Activated CD4-positive, alpha-beta T cell treated with anti-CD3 and anti-CD28 coated beads, Interleukin-2, amount 50 U/mL, for 1 hour (primary cell): ENCODE results near the gene PHACTR1.

ENCODE experiments used
- DNase-seq: peaks from one replicate; pipeline ENCODE4 v3.0.0-alpha.2; 2020

PHACTR1 gene

DNA sequence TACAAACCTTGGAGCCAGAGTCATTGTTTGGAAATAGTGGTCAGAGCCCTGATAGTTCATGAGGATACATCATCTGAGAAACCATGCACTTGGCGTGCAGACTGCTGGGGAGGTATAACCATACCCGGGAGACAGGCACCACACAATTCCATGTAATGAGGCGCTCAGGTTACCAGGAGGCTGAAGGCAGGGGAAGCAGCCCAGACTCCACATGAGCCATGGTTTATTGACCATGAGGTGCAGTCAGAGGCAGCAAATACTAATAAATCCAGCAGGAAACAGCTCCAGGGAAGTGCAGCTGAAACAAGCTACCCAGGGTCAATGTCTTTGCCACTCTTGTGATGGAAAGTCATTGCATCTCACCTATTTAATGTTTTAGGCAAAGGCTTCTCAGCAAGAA lies 455.7 kb downstream of the PHACTR1 start:
- DNase-seq = no peak

DNA sequence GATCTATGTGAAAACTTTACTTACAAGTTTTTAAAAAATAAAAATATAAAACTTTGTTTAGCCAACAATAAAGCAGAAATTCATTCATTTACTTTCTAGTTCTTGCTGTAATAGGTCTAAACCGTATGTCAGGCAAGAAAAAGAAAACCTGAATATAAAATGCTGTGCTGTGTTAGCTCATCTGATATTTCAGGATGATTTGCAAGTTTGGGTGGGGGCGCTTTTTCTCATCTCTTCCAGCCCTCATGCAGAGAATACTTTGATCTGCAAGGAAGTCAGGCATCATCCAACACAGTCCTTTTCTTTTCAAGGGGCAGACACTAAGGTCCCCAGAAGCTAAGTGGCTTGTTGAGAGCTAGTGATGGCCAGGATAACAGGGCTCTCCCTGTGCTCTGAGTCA lies 458.5 kb downstream of the PHACTR1 start:
- no peak for DNase-seq

- DNase-seq = no peak
These were observed 459.2 kb downstream of the PHACTR1 start for GRCh38 chr6:13175759-13176158.

- DNase-seq = no peak
These were observed 461.1 kb downstream of the PHACTR1 start for GRCh38 chr6:13177664-13178063.

- DNase-seq = no peak
These were observed 461.5 kb downstream of the PHACTR1 start for GRCh38 chr6:13178107-13178506.

- no peak for DNase-seq
These were observed 464.0 kb downstream of the PHACTR1 start for GRCh38 chr6:13180538-13180937.

GRCh38 chr6:13181393-13181792 lies 464.8 kb downstream of the PHACTR1 start:
- DNase-seq = no peak

DNA sequence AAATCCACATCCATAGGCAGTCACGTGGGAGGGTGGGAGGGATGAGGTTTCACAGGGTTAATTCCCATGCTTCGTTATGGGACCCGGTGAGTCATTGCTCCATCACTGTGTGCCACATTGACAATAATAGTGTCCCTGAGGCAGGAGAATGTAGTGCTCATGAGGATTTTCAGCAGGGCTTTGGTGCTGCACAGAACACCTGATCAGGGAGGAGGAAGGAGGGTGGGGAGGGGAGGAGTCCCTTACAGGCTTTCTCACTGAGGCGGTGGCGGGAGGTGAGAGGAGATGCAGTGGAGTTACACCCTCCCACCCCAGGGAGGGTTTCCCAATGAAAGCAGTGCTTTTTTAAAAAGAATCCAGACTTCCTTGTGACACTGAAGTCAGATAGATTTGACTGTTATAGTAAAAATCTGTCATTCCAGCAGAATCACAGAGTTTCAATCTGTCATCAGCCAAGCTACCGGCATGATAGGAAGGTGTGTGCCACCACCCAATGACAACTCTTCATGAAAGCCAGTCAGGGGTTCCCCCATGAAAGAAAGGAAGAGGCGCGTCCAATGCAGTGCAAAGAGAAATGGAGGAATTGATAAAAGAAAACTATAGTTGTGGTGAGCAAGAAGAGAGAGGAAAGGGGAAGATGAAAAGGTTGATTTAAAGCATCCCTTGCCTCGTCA lies 467.0 kb downstream of the PHACTR1 start:
- no peak for DNase-seq

DNA sequence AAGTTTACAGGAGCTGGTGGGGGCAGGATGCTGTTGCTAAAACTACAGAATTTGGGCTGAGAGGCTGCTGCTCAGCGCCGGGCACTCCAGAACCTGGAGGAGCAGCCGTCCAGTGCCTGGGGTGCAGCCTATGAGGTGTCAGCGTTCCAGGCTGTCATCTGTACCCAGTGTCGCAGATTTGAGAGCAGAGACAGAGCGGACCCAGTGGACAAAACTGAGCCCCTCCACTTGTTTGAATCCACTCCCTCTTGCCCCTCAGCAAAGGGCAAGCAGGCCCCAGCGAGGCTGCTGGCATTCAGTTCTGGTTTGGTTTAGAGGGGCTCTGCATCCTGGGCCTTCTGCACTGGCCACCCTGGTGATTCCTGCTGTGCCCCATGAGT lies 467.5 kb downstream of the PHACTR1 start:
- DNase-seq = no peak

DNA sequence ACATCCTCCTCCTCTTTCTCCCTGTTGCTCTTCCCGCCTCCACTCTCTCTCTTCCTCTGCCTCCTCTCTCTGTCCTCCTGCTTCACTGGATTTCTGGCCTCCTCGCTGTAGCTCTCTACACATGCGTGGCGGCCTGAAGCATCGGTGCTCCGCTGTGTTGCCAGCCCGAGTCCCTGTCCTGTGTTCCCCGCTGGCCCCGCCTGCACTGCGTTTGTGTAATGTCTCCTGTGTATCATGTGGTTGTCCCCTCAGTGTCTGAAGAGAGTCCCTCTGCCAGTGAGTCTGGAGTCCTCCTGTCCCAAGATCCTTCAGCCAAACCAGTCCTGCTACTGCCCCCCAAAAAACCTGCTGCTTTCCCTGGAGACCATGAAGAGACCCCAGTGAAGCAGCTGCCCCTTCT lies 468.0 kb downstream of the PHACTR1 start:
- DNase-seq = no peak

- no peak for DNase-seq
These were observed 470.3 kb downstream of the PHACTR1 start for GRCh38 chr6:13186861-13187260.

GRCh38 chr6:13187692-13188091 lies 471.1 kb downstream of the PHACTR1 start:
- no peak for DNase-seq

- DNase-seq = no peak
These were observed 471.7 kb downstream of the PHACTR1 start for GRCh38 chr6:13188306-13188705.

GRCh38 chr6:13189710-13190109 lies 473.1 kb downstream of the PHACTR1 start:
- no peak for DNase-seq

GRCh38 chr6:13190376-13190775 lies 473.8 kb downstream of the PHACTR1 start:
- DNase-seq = no peak

DNA sequence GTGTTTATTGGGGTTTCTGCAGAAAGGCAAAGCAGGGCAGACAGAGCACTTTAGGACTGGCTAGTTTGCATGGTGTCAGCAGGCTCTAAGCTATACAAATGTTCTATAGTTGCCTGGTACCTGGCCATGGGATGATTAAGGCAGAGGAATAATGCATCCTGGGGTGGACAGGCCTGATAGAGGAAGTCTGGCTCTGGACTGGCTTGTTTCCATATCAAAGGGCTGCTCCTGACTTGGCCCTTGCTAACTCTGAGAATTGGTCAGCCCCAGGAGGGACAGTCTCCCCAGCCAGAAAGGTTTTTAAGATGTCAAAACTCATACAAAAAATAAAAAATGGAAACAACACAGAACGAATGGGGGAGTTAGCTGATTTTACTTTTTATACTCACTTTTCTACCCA lies 474.9 kb downstream of the PHACTR1 start:
- DNase-seq = no peak

DNA sequence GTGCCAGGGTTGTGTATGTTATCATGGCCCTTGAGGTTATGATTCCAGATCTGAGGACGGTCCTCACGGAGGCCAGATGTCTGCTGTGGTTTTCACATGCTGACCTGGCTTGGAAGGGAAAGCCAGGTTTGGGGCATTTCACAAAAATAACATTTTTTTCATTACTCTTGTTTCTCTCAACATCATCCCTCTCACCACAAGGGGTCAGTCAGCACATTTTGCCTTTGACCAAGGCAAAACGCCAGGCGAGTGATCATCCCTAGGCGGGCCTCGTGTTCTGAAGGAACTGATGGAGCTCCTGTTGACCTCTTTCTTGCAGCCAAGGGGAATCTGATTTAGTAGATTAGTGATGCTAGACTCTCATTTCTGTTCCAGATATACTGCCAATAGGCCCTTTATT lies 478.3 kb downstream of the PHACTR1 start:
- no peak for DNase-seq

DNA sequence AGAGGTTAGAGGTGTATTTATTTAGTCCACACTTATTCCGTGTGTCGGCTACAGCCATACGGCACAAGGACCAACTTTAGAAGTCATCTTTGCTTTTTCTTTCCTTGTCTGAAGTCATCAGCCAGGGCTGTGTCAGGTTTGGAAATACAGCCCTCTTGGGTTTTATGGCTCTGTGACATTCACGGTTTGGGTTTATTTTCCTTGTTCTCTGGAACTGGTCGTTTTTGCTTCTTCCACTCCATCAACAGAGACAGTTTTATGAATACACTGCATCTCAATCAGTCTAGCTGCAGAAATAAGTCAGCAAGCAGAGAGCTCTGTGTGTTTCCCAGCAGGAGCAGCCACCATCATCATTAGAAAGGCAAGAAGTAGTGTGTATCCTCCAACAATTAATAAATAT lies 479.2 kb downstream of the PHACTR1 start:
- no peak for DNase-seq

- no peak for DNase-seq
These were observed 481.6 kb downstream of the PHACTR1 start for GRCh38 chr6:13198168-13198567.

GRCh38 chr6:13201336-13201735 lies 484.8 kb downstream of the PHACTR1 start:
- DNase-seq = no peak

DNA sequence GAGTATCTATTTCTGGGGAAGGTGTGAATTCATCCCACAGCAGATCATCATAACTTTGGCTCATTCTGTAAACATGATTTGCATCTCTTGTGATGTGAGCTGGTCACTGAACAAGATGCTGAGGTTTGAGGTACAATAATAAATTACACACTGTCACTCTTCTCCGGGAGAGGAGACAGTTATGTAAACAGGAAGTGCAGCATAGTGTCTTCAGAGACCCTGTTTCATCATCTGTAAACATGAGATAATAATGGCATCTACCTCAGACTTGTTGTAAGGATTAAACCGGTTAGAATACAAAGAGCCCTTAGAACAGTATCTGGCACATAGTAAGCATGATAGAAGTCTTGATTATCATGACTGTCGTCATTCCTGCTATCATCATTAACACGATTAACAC lies 486.6 kb downstream of the PHACTR1 start:
- DNase-seq = no peak

GRCh38 chr6:13205106-13205505 lies 488.5 kb downstream of the PHACTR1 start:
- no peak for DNase-seq

GRCh38 chr6:13212096-13212495 lies 495.5 kb downstream of the PHACTR1 start:
- DNase-seq = no peak

DNA sequence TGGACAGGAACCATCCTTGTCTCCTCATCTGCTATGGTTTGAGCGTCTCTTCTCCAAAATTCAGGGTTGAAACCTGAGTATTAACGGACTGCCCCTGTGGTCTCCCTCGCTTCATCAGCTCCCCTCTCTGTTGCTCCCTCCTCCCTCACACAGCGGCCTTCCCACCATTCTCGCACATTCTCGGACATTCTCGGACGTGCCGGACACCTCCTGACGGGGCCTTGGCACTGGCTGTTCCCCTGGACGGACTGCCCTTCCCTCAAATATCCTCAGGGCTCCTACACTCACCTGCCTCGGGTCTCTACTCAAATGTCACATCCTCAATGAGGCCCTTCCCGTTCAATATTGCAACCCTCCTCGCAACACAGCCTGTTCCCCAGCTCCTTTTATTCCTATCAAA lies 496.0 kb downstream of the PHACTR1 start:
- no peak for DNase-seq

DNA sequence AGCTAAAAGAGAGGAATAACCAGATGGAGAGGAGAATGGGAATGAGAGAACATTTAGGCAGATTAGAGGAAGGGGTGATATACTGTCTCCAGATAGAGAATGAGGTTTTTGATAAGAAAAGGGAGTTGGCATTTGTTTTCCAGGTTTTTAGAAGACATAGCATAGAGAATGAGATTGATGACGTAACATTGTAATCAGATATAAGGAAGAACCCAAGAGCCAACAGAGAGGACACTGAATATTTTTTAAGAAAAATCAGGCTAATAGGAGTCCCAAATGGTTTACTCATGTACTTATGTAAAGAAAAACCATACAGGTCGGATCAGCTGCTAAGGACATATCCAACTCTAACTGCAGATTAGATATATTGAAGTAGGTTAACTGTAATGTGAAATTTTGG lies 498.8 kb downstream of the PHACTR1 start:
- no peak for DNase-seq
